H1 (cell line): Measurements from ENCODE around the gene TRIM7. TPM values are rescaled to one million over a fixed set of nuclear protein-coding genes. Genes with fewer than 3 reads are reported as not detected.
"Not testable (repeated sequence)": the region's sequence is repeated elsewhere in the genome, so short reads cannot be mapped to it uniquely, and the experiment has no call there.

ENCODE experiments used
- CTCF ChIA-PET: fragments of 300-600 bp; sonication (Branson Sonifier 250); formaldehyde crosslinking; loops from one replicate; lab custom pipeline; 2021; ENCODE audit not compliant: partially characterized antibody; lab: Charles Lee
- POLR2A ChIA-PET: fragments of 300-600 bp; sonication (Branson Sonifier 250); formaldehyde crosslinking; loops from one replicate; lab custom pipeline; 2021; ENCODE audit warnings: inconsistent platforms; ENCODE audit not compliant: partially characterized antibody; lab: Charles Lee
- DNase-seq, 2 experiments: peaks; one replicate each; pipeline versions ENCODE4 v3.0.0 to v3.0.0-alpha.2; 2010 to 2022; ENCODE audit warnings: low spot score in 2 of 2, low read depth in 1 of 2, mixed read lengths in 1 of 2
- FAIRE-seq: peaks from 2 replicates; lab custom pipeline; 2011; peaks lifted over from hg19 to GRCh38; lab: Jason Lieb, UNC
- H2AFZ ChIP-seq: 2 replicates; pipeline ENCODE4 v1.8.1; 2012; ENCODE audit warnings: low read length, inconsistent platforms
- H2AK5ac ChIP-seq: 2 replicates; pipeline ENCODE4 v1.6.1; 2013; ENCODE audit warnings: low read depth, low read length
- H2BK120ac ChIP-seq: replicated peaks from 2 replicates; pipeline ENCODE3; 2013; ENCODE audit warnings: low read depth, low read length, inconsistent platforms
- H2BK12ac ChIP-seq: 2 replicates; pipeline ENCODE4 v1.6.1; 2013; ENCODE audit warnings: low read depth, low read length
- H2BK15ac ChIP-seq: 2 replicates; pipeline ENCODE4 v1.6.1; 2013; ENCODE audit warnings: low read length
- H2BK20ac ChIP-seq: 2 replicates; pipeline ENCODE4 v1.6.1; 2013; ENCODE audit warnings: low read length
- H2BK5ac ChIP-seq: 2 replicates; pipeline ENCODE4 v1.6.1; 2013; ENCODE audit warnings: low read depth, low read length
- H3K14ac ChIP-seq: 2 replicates; pipeline ENCODE4 v1.6.1; 2013; ENCODE audit warnings: inconsistent platforms; ENCODE audit not compliant: insufficient read length
- H3K18ac ChIP-seq: 2 replicates; pipeline ENCODE4 v1.6.1; 2013; ENCODE audit warnings: low read length; ENCODE audit errors: extremely low read depth
- H3K23ac ChIP-seq: 2 replicates; pipeline ENCODE4 v1.6.1; 2013; ENCODE audit warnings: inconsistent platforms; ENCODE audit not compliant: insufficient read length
- H3K23me2 ChIP-seq: 2 replicates; pipeline ENCODE4 v1.6.1; 2013; ENCODE audit warnings: low read depth, low read length
- H3K27ac ChIP-seq: 2 replicates; pipeline ENCODE4 v1.6.1; 2011; ENCODE audit warnings: low read depth, low read length, inconsistent platforms
- H3K27me3 ChIP-seq, 4 experiments: replicated peaks in 1 of 4; 1 replicate in 1 of 4; 2 replicates in 3 of 4; pipeline versions ENCODE4 v1.6.1 to v1.8.1; 2011 to 2013; ENCODE audit warnings: low read length in 3 of 4, mild to moderate bottlenecking in 3 of 4, inconsistent platforms in 2 of 4, mixed read lengths in 2 of 4, moderate library complexity in 1 of 4; ENCODE audit not compliant: control insufficient read depth in 3 of 4, insufficient read depth in 3 of 4; ENCODE audit errors: extremely low read depth in 1 of 4
- H3K36me3 ChIP-seq, 4 experiments: 2 replicates each; pipeline versions ENCODE4 v1.6.1 to v1.8.1; 2011 to 2013; ENCODE audit warnings: mild to moderate bottlenecking in 4 of 4, low read length in 3 of 4, moderate library complexity in 2 of 4, control low read depth in 1 of 4, inconsistent platforms in 1 of 4; ENCODE audit not compliant: insufficient read depth in 4 of 4, control insufficient read depth in 2 of 4
- H3K4ac ChIP-seq: replicated peaks from 2 replicates; pipeline ENCODE3; 2013; ENCODE audit warnings: low read length, low read depth, mixed read lengths, inconsistent platforms; ENCODE audit not compliant: insufficient read length
- H3K4me1 ChIP-seq, 4 experiments: replicated peaks in 1 of 4; 1 replicate in 1 of 4; 2 replicates in 3 of 4; pipeline versions ENCODE4 v1.6.1 to v1.8.1; 2011 to 2013; ENCODE audit warnings: low read length in 3 of 4, inconsistent platforms in 2 of 4, mixed read lengths in 1 of 4; ENCODE audit not compliant: insufficient read depth in 4 of 4, control insufficient read depth in 3 of 4
- H3K4me2 ChIP-seq, 2 experiments: 2 replicates each; pipeline versions ENCODE4 v1.6.1 to v1.8.1; 2011 to 2013; ENCODE audit warnings: low read depth in 2 of 2, low read length in 2 of 2, control low read depth in 1 of 2, inconsistent platforms in 1 of 2, mild to moderate bottlenecking in 1 of 2; ENCODE audit not compliant: insufficient read depth in 1 of 2
- H3K4me3 ChIP-seq, 4 experiments: fragments of 200-600, 300-600 bp in 1 of 4; sonication (generic), shearing (Covaris generic), sonication (Bioruptor Twin) in 1 of 4; 2 replicates each; pipeline versions ENCODE4 v1.5.1 to v1.8.1; 2011 to 2016; ENCODE audit warnings: low read length in 4 of 4, low read depth in 3 of 4, control low read depth in 2 of 4, inconsistent platforms in 2 of 4, mild to moderate bottlenecking in 2 of 4, mixed read lengths in 1 of 4, moderate library complexity in 1 of 4; ENCODE audit not compliant: insufficient read depth in 2 of 4; ENCODE audit errors: extremely low read depth in 1 of 4
- H3K56ac ChIP-seq: replicated peaks from 2 replicates; pipeline ENCODE3; 2013; ENCODE audit warnings: low read depth, mild to moderate bottlenecking, mixed read lengths, low read length, inconsistent platforms; ENCODE audit not compliant: insufficient read length
- H3K79me1 ChIP-seq: 2 replicates; pipeline ENCODE4 v1.6.1; 2013; ENCODE audit warnings: low read depth, low read length, control low read depth
- H3K79me2 ChIP-seq, 2 experiments: 2 replicates each; pipeline versions ENCODE4 v1.6.1 to v1.8.1; 2012 to 2013; ENCODE audit warnings: low read length in 2 of 2, mild to moderate bottlenecking in 2 of 2, inconsistent platforms in 1 of 2; ENCODE audit not compliant: insufficient read depth in 2 of 2, control insufficient read depth in 1 of 2
- H3K9ac ChIP-seq, 4 experiments: replicated peaks in 1 of 4; 1 replicate in 1 of 4; 2 replicates in 3 of 4; pipeline versions ENCODE4 v1.6.1 to v1.8.1; 2011 to 2013; ENCODE audit warnings: low read depth in 3 of 4, low read length in 3 of 4, control low read depth in 2 of 4, mild to moderate bottlenecking in 2 of 4, moderate library complexity in 2 of 4, inconsistent platforms in 1 of 4; ENCODE audit errors: extremely low read depth in 1 of 4
- H3K9me3 ChIP-seq, 2 experiments: 2 replicates each; pipeline versions ENCODE4 v1.6.1 to v1.8.1; 2012 to 2013; ENCODE audit warnings: mild to moderate bottlenecking in 2 of 2, moderate library complexity in 2 of 2, control low read depth in 1 of 2, inconsistent platforms in 1 of 2, low read depth in 1 of 2, low read length in 1 of 2, mixed read lengths in 1 of 2; ENCODE audit not compliant: insufficient read depth in 2 of 2
- H4K20me1 ChIP-seq, 2 experiments: replicated peaks in 1 of 2; 2 replicates each; pipeline versions ENCODE3 to v1.8.1; 2011 to 2013; ENCODE audit warnings: inconsistent platforms in 2 of 2, low read length in 2 of 2, mild to moderate bottlenecking in 1 of 2; ENCODE audit not compliant: insufficient read depth in 2 of 2, control insufficient read depth in 1 of 2
- H4K5ac ChIP-seq: 2 replicates; pipeline ENCODE4 v1.6.1; 2013; ENCODE audit warnings: low read length, low read depth, mixed read lengths, inconsistent platforms; ENCODE audit not compliant: insufficient read length
- H4K8ac ChIP-seq: 2 replicates; pipeline ENCODE4 v1.8.0; 2013; ENCODE audit warnings: mild to moderate bottlenecking, moderate library complexity, low read length, inconsistent platforms; ENCODE audit not compliant: insufficient read depth; ENCODE audit errors: extremely low read depth
- H4K91ac ChIP-seq: replicated peaks from 2 replicates; pipeline ENCODE3; 2013; ENCODE audit warnings: low read length, mixed read lengths, inconsistent platforms; ENCODE audit not compliant: insufficient read length
- WGBS, 2 experiments: shearing (Covaris generic) in 1 of 2; methylation state at CpG; one replicate each; pipeline versions ENCODE4 v1.1.6 to v1.1.7; 2013 to 2015; ENCODE audit warnings: low lambda C conversion rate in 2 of 2, mixed read lengths in 2 of 2, inconsistent platforms in 1 of 2, low coverage in 1 of 2, missing lambda C conversion rate in 1 of 2; ENCODE audit not compliant: insufficient replicate concordance in 2 of 2, insufficient coverage in 1 of 2, insufficient read length in 1 of 2; ENCODE audit errors: extremely low coverage in 1 of 2, missing lambda C conversion rate in 1 of 2; 5-methylcytosine and 5-hydroxymethylcytosine counted together
- polyA plus RNA-seq, 7 experiments: library from polyadenylated mRNA; depleted of rRNA in 3 of 7; stranded (reverse) in 5 of 7; unstranded in 2 of 7; fragments of >200 nt in 5 of 7; fragments of 200-250 nt in 2 of 7; gene quantifications; 1 replicate in 5 of 7; 2 replicates in 1 of 7; 4 replicates in 1 of 7; pipeline versions ENCODE4 v1.2.1 to v1.2.3, GENCODE V29; 2011 to 2013; ENCODE audit warnings: missing spikeins in 2 of 7, mixed read lengths in 2 of 7
- total RNA-seq: library from RNA; stranded (reverse); fragmentation: NEBNext Ultra II Directional; extraction: Animal tissue kit (Norgen Biotek cat#: 25700); gene quantifications from 2 replicates; pipeline ENCODE4 v1.2.1, GENCODE V29; 2021

The TRIM7 gene
- total and polyA plus RNA-seq, 2 of the 8 experiments (the other 6 are each of a cell fraction or from before 2014, with no cell fraction given), result 0.36 to 0.47 TPM

DNA sequence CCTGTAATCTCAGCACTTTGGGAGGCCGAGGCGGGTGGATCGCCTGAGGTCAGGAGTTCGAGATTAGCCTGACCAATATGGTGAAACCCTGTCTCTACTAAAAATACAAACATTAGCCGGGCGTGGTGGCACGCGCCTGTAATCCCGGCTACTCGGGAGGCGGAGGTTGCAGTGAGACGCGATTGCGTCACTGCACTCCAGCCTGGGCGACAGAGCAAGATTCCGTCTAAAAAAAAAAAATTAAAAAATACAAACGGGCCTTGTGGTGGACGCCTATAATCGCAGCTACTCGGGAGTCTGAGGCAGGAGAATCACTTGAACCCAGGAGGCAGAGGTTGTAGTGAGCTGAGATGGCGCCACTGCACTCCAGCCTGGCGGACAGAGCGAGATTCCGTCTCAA, 4.0 kb upstream of the TRIM7 start:
- not testable (repeated sequence) for H2BK12ac ChIP-seq, H2BK20ac ChIP-seq, H2BK15ac ChIP-seq, H2BK120ac ChIP-seq, H3K18ac ChIP-seq, H3K9ac ChIP-seq, H3K23ac ChIP-seq, H3K27ac ChIP-seq, H4K91ac ChIP-seq, H4K5ac ChIP-seq, H3K4me1 ChIP-seq, H4K20me1 ChIP-seq, FAIRE-seq, H2AK5ac ChIP-seq, H3K9me3 ChIP-seq, DNase-seq, H3K4me2 ChIP-seq, H3K56ac ChIP-seq, H3K79me1 ChIP-seq, H3K36me3 ChIP-seq, H2AFZ ChIP-seq, H3K4me3 ChIP-seq, H3K14ac ChIP-seq, H2BK5ac ChIP-seq, H4K8ac ChIP-seq, H3K4ac ChIP-seq, H3K79me2 ChIP-seq
- POLR2A ChIA-PET, result interaction anchor here (1.3 to 8.4 kb wide), 3 partner anchors 16 to 35 kb away, joined by 4 to 90 read pairs (median 85); partner anchors contain the start of gene RACK1
- peaks cover 21 to 26% (median 25%) of the 10 kb centered on the region in 4 experiments for H3K27me3 ChIP-seq
- 88% methylated on average over 20 of the region's 24 CpGs; no CpG with 5 or more reads in 1 of the 2 experiments for WGBS, 2 experiments
- CTCF ChIA-PET, result interaction anchor here (2.9 to 14.5 kb wide), 2 partner anchors 19 to 36 kb away, joined by 11 to 197 read pairs; no protein-coding TSS in a partner anchor
- peaks cover 22% of the 10 kb centered on the region for H3K23me2 ChIP-seq
